Panc1 (cell line): ENCODE measurements around the gene SORBS1. TPM values are rescaled to one million over a fixed set of nuclear protein-coding genes. Genes with fewer than 3 reads are reported as not detected.

ENCODE experiments used
- ATAC-seq: fragments of 200-7000 bp; cut with Tn5 transposase; 2 replicates; pipeline ENCODE4 v1.9.1; 2020; ENCODE audit warnings: mild to moderate bottlenecking, moderate library complexity
- BruUV-seq: library from RNA; stranded (reverse); fragments of 400-500 nt; replicated peaks from 2 replicates; lab custom pipeline; 2021; lab: Mats Ljungman, UMichigan
- CTCF ChIA-PET: fragments of 300-600 bp; sonication (Branson Sonifier 250); formaldehyde crosslinking; loops from one replicate; lab custom pipeline; 2022; ENCODE audit warnings: antibody characterized with exemption; lab: Charles Lee
- POLR2A ChIA-PET: fragments of 300-600 bp; sonication (Branson Sonifier 250); formaldehyde crosslinking; loops from one replicate; lab custom pipeline; 2022; ENCODE audit warnings: antibody characterized with exemption; lab: Charles Lee
- DNase-seq: peaks from one replicate; pipeline ENCODE4 v3.0.0-alpha.2; 2010; ENCODE audit warnings: low read depth, low spot score
- H3K27ac ChIP-seq: 2 replicates; pipeline ENCODE4 v1.5.1; 2011; ENCODE audit warnings: mild to moderate bottlenecking, low read length, inconsistent platforms
- H3K27me3 ChIP-seq: fragments of 200-500 bp; sonication (Bioruptor generic); 2 replicates; pipeline ENCODE4 v1.6.0; 2014; ENCODE audit warnings: low read length, inconsistent platforms; ENCODE audit not compliant: control insufficient read depth, insufficient read depth
- H3K36me3 ChIP-seq: fragments of 200-500 bp; sonication (Bioruptor generic); 2 replicates; pipeline ENCODE4 v1.5.1; 2014; ENCODE audit warnings: inconsistent platforms, mild to moderate bottlenecking, low read length, moderate library complexity; ENCODE audit not compliant: control insufficient read depth, insufficient read depth
- H3K4me1 ChIP-seq: 2 replicates; pipeline ENCODE4 v1.5.1; 2011; ENCODE audit warnings: inconsistent platforms, mild to moderate bottlenecking, low read length, moderate library complexity; ENCODE audit not compliant: control insufficient read depth, insufficient read depth
- H3K4me3 ChIP-seq, 2 experiments: 2 replicates each; pipeline ENCODE4 v1.5.1; 2011 to 2012; ENCODE audit warnings: low read depth in 2 of 2, low read length in 2 of 2, mild to moderate bottlenecking in 2 of 2, inconsistent platforms in 1 of 2, moderate library complexity in 1 of 2
- H3K9me3 ChIP-seq: fragments of 200-500 bp; sonication (Bioruptor generic); 2 replicates; pipeline ENCODE4 v1.5.1; 2014; ENCODE audit warnings: low read depth, mild to moderate bottlenecking, inconsistent platforms, low read length, moderate library complexity; ENCODE audit not compliant: control insufficient read depth, insufficient read depth
- CTCF ChIP-seq: fragments of 450-650 bp; IDR thresholded peaks from 2 replicates; pipeline ENCODE4 v1.5.1; 2017; ENCODE audit warnings: mild to moderate bottlenecking
- POLR2AphosphoS5 ChIP-seq: IDR thresholded peaks from 2 replicates; pipeline ENCODE4 v1.6.1; 2012; ENCODE audit warnings: mild to moderate bottlenecking, low read depth, low read length, moderate library complexity
- REST ChIP-seq, 2 experiments: IDR thresholded peaks; 2 replicates each; pipeline ENCODE4 v1.6.1; 2011 to 2012; ENCODE audit warnings: low read depth in 2 of 2, control low read depth in 1 of 2, low read length in 1 of 2, mild to moderate bottlenecking in 1 of 2, moderate library complexity in 1 of 2; ENCODE audit not compliant: insufficient read depth in 1 of 2
- SIN3A ChIP-seq: IDR thresholded peaks from 2 replicates; pipeline ENCODE4 v1.6.1; 2012; ENCODE audit warnings: low read depth, mild to moderate bottlenecking, low read length, moderate library complexity, borderline replicate concordance; ENCODE audit not compliant: insufficient read depth
- TCF7L2 ChIP-seq: IDR thresholded peaks from 2 replicates; pipeline ENCODE4 v1.6.1; 2011; ENCODE audit warnings: mild to moderate bottlenecking, low read depth, low read length, inconsistent platforms
- in situ Hi-C: cut with HindIII; loops from 2 replicates; pipeline ENCODE4 v1.10.0; 2016; ENCODE audit warnings: low sequenced_read_pairs, low pct_unique_long_range_greater_than_20kb
- intact Hi-C: fragments of 100-400 bp; cut with micrococcal nuclease; formaldehyde crosslinking; loops from one replicate; pipeline ENCODE4 v1.10.0; 2022; ENCODE audit not compliant: unreplicated experiment
- total RNA-seq: library from RNA; stranded (reverse); gene quantifications from one replicate; pipeline ENCODE4 v1.2.1, GENCODE V29; 2021; ENCODE audit not compliant: unreplicated experiment

Gene SORBS1
- total RNA-seq, 1 experiment from 2014 or later = 29.4 TPM

GRCh38 chr10:95480901-95481491 is 80.2 kb downstream of the SORBS1 start:
- ChIA-PET POLR2A (no interaction called here), CTCF (interaction anchor here (1.0 kb wide), 1 partner anchor 120 kb away, joined by 3 read pairs; no protein-coding TSS in a partner anchor)
- no peak for TF ChIP-seq TCF7L2
- no peak for TF ChIP-seq CTCF
- no peak for TF ChIP-seq REST (IDR thresholded peaks at IDR 0.05; ENCODE audit: insufficient read depth in 1 of 2, low read depth in 2 of 2, low read length in 1 of 2)
- no peak for TF ChIP-seq SIN3A
- TF ChIP-seq POLR2AphosphoS5 = no peak
- no peak for ATAC-seq
- Histone ChIP-seq H3K4me1 (peaks cover 15% of the 10 kb centered on the region), H3K36me3 (no peaks in the 10 kb centered on the region), H3K27me3 (no peaks in the 10 kb centered on the region), H3K27ac (no peak overlapping the region; the same call in 1 of the 2 replicates), H3K4me3 (no peak overlapping the region), H3K9me3 (no peaks in the 10 kb centered on the region)
- intact Hi-C loops = no loop called here
- in situ Hi-C loops = no loop called here
- DNase-seq = no peak
- no TSS peak for BruUV-seq

GRCh38 chr10:95480102-95480900 is 80.9 kb downstream of the SORBS1 start:
- Histone ChIP-seq H3K9me3 (no peaks in the 10 kb centered on the region), H3K36me3 (no peaks in the 10 kb centered on the region), H3K27ac (peak overlapping the region; percentile 24; the same call in 1 of the 2 replicates), H3K4me1 (peaks cover 19% of the 10 kb centered on the region), H3K4me3 (no peak overlapping the region), H3K27me3 (no peaks in the 10 kb centered on the region)
- intact Hi-C loops = no loop called here
- DNase-seq = no peak
- ATAC-seq = no peak
- TF ChIP-seq CTCF = 0 out of 2 replicates have a peak, but pooled peaks have one; percentile 7
- no peak for TF ChIP-seq TCF7L2
- in situ Hi-C loops = no loop called here
- CTCF ChIA-PET = interaction anchor here (1.0 kb wide), 1 partner anchor 121 kb away, joined by 3 read pairs; no protein-coding TSS in a partner anchor
- no TSS peak for BruUV-seq
- POLR2A ChIA-PET = no interaction called here
